ENCODE results near the gene CIAO3. TPM values are rescaled to one million over a fixed set of nuclear protein-coding genes. Genes with fewer than 3 reads are reported as not detected.
"Not testable (repeated sequence)": the region's sequence is repeated elsewhere in the genome, so short reads cannot be mapped to it uniquely, and the experiment has no call there.

Gene CIAO3
- total and polyA plus RNA-seq, 2 donors (not counting 1 experiment from before 2014, with no cell fraction given): 59.4 to 68.4 TPM

DNA sequence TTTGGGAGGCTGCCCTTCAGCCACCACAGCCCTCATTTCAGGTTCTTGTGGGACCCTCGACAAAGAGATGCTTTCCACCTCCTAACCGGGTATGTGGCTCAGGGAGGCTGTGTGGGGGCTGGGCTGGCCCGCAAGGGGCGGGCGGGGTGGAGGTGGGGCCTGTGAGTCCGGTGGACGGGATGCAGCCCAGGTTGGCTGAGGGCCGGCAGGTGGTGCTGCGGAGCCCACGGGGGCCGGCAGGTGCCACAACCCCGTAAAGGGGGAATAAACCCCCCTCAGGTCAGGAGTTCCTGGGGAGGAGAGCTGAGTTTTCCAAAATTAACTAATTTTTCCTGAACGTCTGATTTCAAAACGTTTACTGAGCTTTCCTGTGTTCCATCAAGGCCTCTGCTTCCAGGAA, 4.9 kb upstream of the CIAO3 start:
- intact Hi-C loops (cut with micrococcal nuclease): no loop called here
- H3K9me3 ChIP-seq (ENCODE audit: control extremely low read depth in 1 of 3, control insufficient read depth in 2 of 3, insufficient read depth in 1 of 3, low read length in 2 of 3): no peaks in the 10 kb centered on the region
- Mint-ChIP-seq H3K4me1 (no peaks in the 10 kb centered on the region), H3K4me3 (no peak overlapping the region), H3K27me3 (no peaks in the 10 kb centered on the region), H3K9me3 (ENCODE audit: insufficient read depth) (no peaks in the 10 kb centered on the region), H3K27ac (no peak overlapping the region)
- no peak overlapping the region for H3K4me3 ChIP-seq (ENCODE audit: control extremely low read depth in 1 of 5, extremely low read depth in 1 of 5, insufficient read depth in 1 of 5, low read depth in 2 of 5, low read length in 4 of 5)
- TF ChIP-seq CTCF (IDR thresholded peaks at IDR 0.05) (no peak), EZH2 (IDR thresholded peaks at IDR 0.05; ENCODE audit: borderline replicate concordance, insufficient read depth, low read depth, low read length, poor library complexity, severe bottlenecking) (no peak)
- ChIA-PET CTCF (interaction anchor here (2.9 to 5.9 kb wide), 2 partner anchors 25 to 39 kb away, joined by 6 to 26 read pairs; partner anchors contain the start of gene ANTKMT), POLR2A (no interaction called here)
- H3K9ac ChIP-seq (ENCODE audit: low read length): no peak overlapping the region
- H3K79me2 ChIP-seq (ENCODE audit: control insufficient read depth, insufficient read depth, low read length): peaks cover under 1% of the 10 kb centered on the region
- peaks cover 0 to 4% of the 10 kb centered on the region in 2 donors for H3K4me1 ChIP-seq (ENCODE audit: control insufficient read depth in 2 of 2, insufficient read depth in 2 of 2, low read length in 2 of 2)
- no peaks in the 10 kb centered on the region for H3K36me3 ChIP-seq (replicated peaks in 1 of 2; ENCODE audit: control extremely low read depth in 1 of 2, control insufficient read depth in 1 of 2, extremely low read depth in 1 of 2, insufficient read depth in 2 of 2, low read length in 1 of 2)
- no peak overlapping the region for H3K27ac ChIP-seq (ENCODE audit: low read length in 2 of 2)
- ATAC-seq (ENCODE audit: low read depth) (no peak), DNase-seq (no peak)
- H3K27me3 ChIP-seq (replicated peaks in 1 of 4; ENCODE audit: control extremely low read depth in 1 of 4, control insufficient read depth in 3 of 4, insufficient read depth in 4 of 4, low read length in 3 of 4): no peaks in the 10 kb centered on the region
- H2AFZ ChIP-seq (ENCODE audit: insufficient read depth, low read depth, low read length, poor library complexity, severe bottlenecking): no peak overlapping the region
- 20% methylated on average over 8 of the region's 14 CpGs for WGBS (ENCODE audit: insufficient coverage)
- no peak overlapping the region for H3K4me2 ChIP-seq (replicated peaks; ENCODE audit: low read depth, low read length, poor library complexity, severe bottlenecking)
- no peaks in the 10 kb centered on the region for H4K20me1 ChIP-seq (ENCODE audit: control insufficient read depth, insufficient read depth, low read length, poor library complexity, severe bottlenecking)

GRCh38 chr16:743794-744500, 3.1 kb upstream of the CIAO3 start:
- CTCF ChIA-PET: interaction anchor here (0.9 to 5.9 kb wide), 4 partner anchors 23 to 41 kb away, joined by 3 to 26 read pairs (median 8); partner anchors contain the start of genes ANTKMT and METRN
- Mint-ChIP-seq H3K27me3 (no peaks in the 10 kb centered on the region), H3K27ac (no peak overlapping the region), H3K4me1 (peaks cover 10% of the 10 kb centered on the region), H3K4me3 (no peak overlapping the region), H3K9me3 (ENCODE audit: insufficient read depth) (no peaks in the 10 kb centered on the region)
- Histone ChIP-seq H3K4me2 (replicated peaks; ENCODE audit: low read depth, low read length, poor library complexity, severe bottlenecking) (no peak overlapping the region), H2AFZ (ENCODE audit: insufficient read depth, low read depth, low read length, poor library complexity, severe bottlenecking) (no peak overlapping the region), H3K4me1 (ENCODE audit: control insufficient read depth in 2 of 2, insufficient read depth in 2 of 2, low read length in 2 of 2) (peaks cover 12 to 18% of the 10 kb centered on the region in 2 donors), H3K79me2 (ENCODE audit: control insufficient read depth, insufficient read depth, low read length) (peaks cover 16% of the 10 kb centered on the region), H3K9ac (ENCODE audit: low read length) (no peak overlapping the region), H3K27ac (ENCODE audit: low read length in 2 of 2) (no peak overlapping the region), H3K27me3 (replicated peaks in 1 of 4; ENCODE audit: control extremely low read depth in 1 of 4, control insufficient read depth in 3 of 4, insufficient read depth in 4 of 4, low read length in 3 of 4) (no peaks in the 10 kb centered on the region), H3K36me3 (replicated peaks in 1 of 2; ENCODE audit: control extremely low read depth in 1 of 2, control insufficient read depth in 1 of 2, extremely low read depth in 1 of 2, insufficient read depth in 2 of 2, low read length in 1 of 2) (no peaks in the 10 kb centered on the region), H3K9me3 (ENCODE audit: control extremely low read depth in 1 of 3, control insufficient read depth in 2 of 3, insufficient read depth in 1 of 3, low read length in 2 of 3) (no peaks in the 10 kb centered on the region), H3K4me3 (ENCODE audit: control extremely low read depth in 1 of 5, extremely low read depth in 1 of 5, insufficient read depth in 1 of 5, low read depth in 2 of 5, low read length in 4 of 5) (no peak overlapping the region), H4K20me1 (ENCODE audit: control insufficient read depth, insufficient read depth, low read length, poor library complexity, severe bottlenecking) (peaks cover 9% of the 10 kb centered on the region)
- TF ChIP-seq EZH2 (IDR thresholded peaks at IDR 0.05; ENCODE audit: borderline replicate concordance, insufficient read depth, low read depth, low read length, poor library complexity, severe bottlenecking) (no peak), CTCF (IDR thresholded peaks at IDR 0.05) (peak; percentile 39)
- intact Hi-C loops (cut with micrococcal nuclease): no loop called here
- 88% methylated on average over 19 of the region's 21 CpGs for WGBS (ENCODE audit: insufficient coverage)
- DNase-seq (peak; percentile 27), ATAC-seq (ENCODE audit: low read depth) (no peak)
- POLR2A ChIA-PET: no interaction called here

- Histone ChIP-seq H3K4me1 (ENCODE audit: control insufficient read depth in 2 of 2, insufficient read depth in 2 of 2, low read length in 2 of 2) (peaks cover 14 to 27% of the 10 kb centered on the region in 2 donors), H3K79me2 (ENCODE audit: control insufficient read depth, insufficient read depth, low read length) (peaks cover 16% of the 10 kb centered on the region)
- H3K36me3 ChIP-seq (replicated peaks in 1 of 2; ENCODE audit: control extremely low read depth in 1 of 2, control insufficient read depth in 1 of 2, extremely low read depth in 1 of 2, insufficient read depth in 2 of 2, low read length in 1 of 2); H3K4me2 ChIP-seq (replicated peaks; ENCODE audit: low read depth, low read length, poor library complexity, severe bottlenecking); intact Hi-C loops (cut with micrococcal nuclease); POLR2A ChIA-PET; H3K9me3 Mint-ChIP-seq (ENCODE audit: insufficient read depth); H2AFZ ChIP-seq (ENCODE audit: insufficient read depth, low read depth, low read length, poor library complexity, severe bottlenecking); DNase-seq; H3K4me3 ChIP-seq (ENCODE audit: control extremely low read depth in 1 of 5, extremely low read depth in 1 of 5, insufficient read depth in 1 of 5, low read depth in 2 of 5, low read length in 4 of 5); H4K20me1 ChIP-seq (ENCODE audit: control insufficient read depth, insufficient read depth, low read length, poor library complexity, severe bottlenecking); H3K4me3 Mint-ChIP-seq; H3K9me3 ChIP-seq (ENCODE audit: control extremely low read depth in 1 of 3, control insufficient read depth in 2 of 3, insufficient read depth in 1 of 3, low read length in 2 of 3); H3K27me3 Mint-ChIP-seq; H3K27ac Mint-ChIP-seq; ATAC-seq (ENCODE audit: low read depth); H3K9ac ChIP-seq (ENCODE audit: low read length); H3K27me3 ChIP-seq (replicated peaks in 1 of 4; ENCODE audit: control extremely low read depth in 1 of 4, control insufficient read depth in 3 of 4, insufficient read depth in 4 of 4, low read length in 3 of 4); H3K27ac ChIP-seq (ENCODE audit: low read length in 2 of 2): not testable (repeated sequence)
- CTCF ChIA-PET: interaction anchor here (2.8 to 5.9 kb wide), 2 partner anchors 22 to 27 kb away, joined by 9 to 26 read pairs; partner anchors contain the start of genes ANTKMT and METRN
- peaks cover 12% of the 10 kb centered on the region for H3K4me1 Mint-ChIP-seq
- WGBS (ENCODE audit: insufficient coverage): 92% methylated on average over 6 of the region's 14 CpGs
These were observed 2.1 kb upstream of the CIAO3 start for GRCh38 chr16:742894-743293.
